Activated naive CD4-positive, alpha-beta T cell (primary cell): ENCODE results near the gene ZNF324B.
A peak's percentile ranks its signal among the peaks of the same experiment; 100 is the strongest.
"Not testable (repeated sequence)": the region's sequence is repeated elsewhere in the genome, so short reads cannot be mapped to it uniquely, and the experiment has no call there.

Experiments
- DNase-seq, 4 experiments: peaks; one replicate each; lab custom pipeline; 2025; lab: John Stamatoyannopoulos, UW

Gene ZNF324B

GRCh38 chr19:58480481-58480830 is 29.0 kb downstream of the ZNF324B start:
- DNase-seq = no peak

GRCh38 chr19:58480831-58481230 is 29.4 kb downstream of the ZNF324B start:
- no peak for DNase-seq

- no peak for DNase-seq
These were observed 30.9 kb downstream of the ZNF324B start for GRCh38 chr19:58482372-58482771.

- no peak for DNase-seq
These were observed 32.4 kb downstream of the ZNF324B start for GRCh38 chr19:58483776-58484175.

- DNase-seq = not testable (repeated sequence)
These were observed 32.9 kb downstream of the ZNF324B start for GRCh38 chr19:58484349-58484748.

- no peak for DNase-seq
These were observed 40.0 kb downstream of the ZNF324B start for GRCh38 chr19:58491393-58491792.

GRCh38 chr19:58492265-58492664 is 40.8 kb downstream of the ZNF324B start:
- no peak for DNase-seq

GRCh38 chr19:58497634-58498170 is 46.3 kb downstream of the ZNF324B start:
- no peak for DNase-seq

- no peak for DNase-seq
These were observed 47.0 kb downstream of the ZNF324B start for GRCh38 chr19:58498316-58499020.

- DNase-seq = peak; percentile 82 to 91 (median 84)
These were observed 47.9 kb downstream of the ZNF324B start for GRCh38 chr19:58499021-58499927.

GRCh38 chr19:58500242-58500641 is 48.8 kb downstream of the ZNF324B start:
- no peak for DNase-seq
